HT1080 (cell line): Measurements from ENCODE around the gene SNAP91. TPM values are rescaled to one million over a fixed set of nuclear protein-coding genes. Genes with fewer than 3 reads are reported as not detected.
A peak's percentile ranks its signal among the peaks of the same experiment; 100 is the strongest.
"Not testable (repeated sequence)": the region's sequence is repeated elsewhere in the genome, so short reads cannot be mapped to it uniquely, and the experiment has no call there.

ENCODE experiments used
- DNase-seq: peaks from one replicate; pipeline ENCODE4 v3.0.0-alpha.2; 2015; ENCODE audit warnings: low read depth
- polyA plus RNA-seq, 2 experiments: library from polyadenylated mRNA; depleted of rRNA; stranded (reverse); fragments of >200 nt; gene quantifications; 2 replicates each; pipeline ENCODE4 v1.2.3, GENCODE V29; 2015
- total RNA-seq: library from RNA; depleted of rRNA; stranded (reverse); fragments of >200 nt; shearing (Covaris generic); gene quantifications from 2 replicates; pipeline ENCODE4 v1.2.3, GENCODE V29; 2014; rRNA removed

SNAP91 gene, protein sequence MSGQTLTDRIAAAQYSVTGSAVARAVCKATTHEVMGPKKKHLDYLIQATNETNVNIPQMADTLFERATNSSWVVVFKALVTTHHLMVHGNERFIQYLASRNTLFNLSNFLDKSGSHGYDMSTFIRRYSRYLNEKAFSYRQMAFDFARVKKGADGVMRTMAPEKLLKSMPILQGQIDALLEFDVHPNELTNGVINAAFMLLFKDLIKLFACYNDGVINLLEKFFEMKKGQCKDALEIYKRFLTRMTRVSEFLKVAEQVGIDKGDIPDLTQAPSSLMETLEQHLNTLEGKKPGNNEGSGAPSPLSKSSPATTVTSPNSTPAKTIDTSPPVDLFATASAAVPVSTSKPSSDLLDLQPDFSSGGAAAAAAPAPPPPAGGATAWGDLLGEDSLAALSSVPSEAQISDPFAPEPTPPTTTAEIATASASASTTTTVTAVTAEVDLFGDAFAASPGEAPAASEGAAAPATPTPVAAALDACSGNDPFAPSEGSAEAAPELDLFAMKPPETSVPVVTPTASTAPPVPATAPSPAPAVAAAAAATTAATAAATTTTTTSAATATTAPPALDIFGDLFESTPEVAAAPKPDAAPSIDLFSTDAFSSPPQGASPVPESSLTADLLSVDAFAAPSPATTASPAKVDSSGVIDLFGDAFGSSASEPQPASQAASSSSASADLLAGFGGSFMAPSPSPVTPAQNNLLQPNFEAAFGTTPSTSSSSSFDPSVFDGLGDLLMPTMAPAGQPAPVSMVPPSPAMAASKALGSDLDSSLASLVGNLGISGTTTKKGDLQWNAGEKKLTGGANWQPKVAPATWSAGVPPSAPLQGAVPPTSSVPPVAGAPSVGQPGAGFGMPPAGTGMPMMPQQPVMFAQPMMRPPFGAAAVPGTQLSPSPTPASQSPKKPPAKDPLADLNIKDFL
- total RNA-seq: 0.24 TPM in 1 of 2 replicates, not detected in the other
- polyA plus RNA-seq (2015; cell fraction: cytosol; rRNA removed): 0.86 and 1.7 TPM in 2 replicates
- 3.0 and 4.1 TPM in 2 replicates for polyA plus RNA-seq (2015; cell fraction: nucleus; rRNA removed)

DNA sequence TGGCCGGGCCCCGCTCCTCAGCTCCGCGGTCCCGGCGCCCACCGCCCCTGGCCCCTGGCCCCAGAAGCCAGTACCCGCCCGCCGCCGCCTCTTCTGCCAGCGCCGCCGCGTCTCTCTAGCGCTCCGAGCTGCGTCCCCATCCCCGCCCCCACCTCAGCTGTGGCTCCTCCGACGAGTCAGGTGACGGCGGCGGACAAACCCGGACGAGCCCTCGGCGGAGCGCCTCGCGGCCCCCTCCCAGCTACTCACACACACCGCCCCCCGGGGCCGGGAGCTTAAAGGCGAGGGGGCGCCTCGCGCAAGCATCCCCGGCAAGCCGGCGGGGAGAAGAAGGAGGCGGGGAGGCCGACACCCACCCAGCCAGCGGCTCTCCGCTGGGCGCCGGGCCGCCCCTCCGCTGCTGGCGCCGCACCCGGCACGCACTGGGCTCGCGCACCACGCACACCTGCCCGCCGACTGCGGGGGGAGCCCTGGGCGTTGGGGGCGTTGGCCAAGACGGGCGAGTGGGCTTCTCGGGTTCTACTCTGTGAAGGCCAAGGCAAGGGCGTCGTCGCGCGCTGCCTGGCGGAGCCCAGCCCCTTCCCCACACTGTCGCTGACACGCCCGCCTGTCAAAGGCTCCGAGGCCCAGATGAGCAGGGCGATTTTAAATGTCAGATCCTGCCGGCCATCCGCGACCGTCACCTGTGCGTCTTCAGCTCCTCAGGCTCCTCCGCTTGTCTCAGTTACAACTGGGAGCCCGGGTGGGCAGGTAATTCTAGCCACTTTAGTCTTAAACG, at the start of gene SNAP91:
TSS of gene SNAP91 (minus strand) at position 132 of the 778 bp plus-strand sequence. CDS start 1,174 bp downstream, outside the sequence.
- DNase-seq: no peak

DNA sequence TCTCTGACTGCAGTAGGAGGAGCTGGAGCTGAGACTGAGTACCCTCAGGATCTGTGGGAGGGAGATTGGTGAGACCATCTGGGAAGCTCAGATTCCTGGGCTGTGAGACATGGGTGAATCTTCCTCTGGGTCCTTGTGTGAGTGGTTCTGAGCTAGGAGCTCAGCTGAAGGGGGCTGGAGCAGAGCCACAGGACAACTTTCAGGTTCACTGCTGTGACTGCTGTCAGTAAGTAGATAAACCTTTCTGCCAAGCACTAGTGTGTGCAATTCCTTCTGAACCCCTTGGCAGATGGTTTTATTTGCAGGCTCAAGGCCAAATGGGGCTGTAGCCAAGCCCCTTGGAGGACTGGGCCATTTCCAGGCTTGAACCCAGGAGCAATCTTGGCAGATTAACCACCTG, 49.6 kb upstream of the SNAP91 start:
- peak; percentile 3 for DNase-seq

DNA sequence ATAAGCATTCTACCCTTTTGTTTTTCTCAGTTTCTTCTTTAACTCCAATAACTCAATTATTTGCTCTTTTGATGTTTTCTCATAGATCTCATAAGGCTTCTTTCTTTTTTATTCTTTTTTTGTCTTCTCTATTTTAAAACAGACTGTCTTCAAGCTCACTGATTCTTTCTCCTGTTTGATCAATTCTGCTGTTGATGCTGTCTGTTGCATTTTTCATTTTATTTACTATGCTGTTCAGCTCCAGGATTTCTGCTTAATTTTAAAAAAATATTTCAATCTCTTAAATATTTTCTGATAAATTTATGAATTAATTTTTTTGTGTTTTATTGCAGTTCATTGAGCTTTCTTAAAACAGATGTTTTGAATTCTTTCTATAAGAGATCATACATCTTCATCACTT, 48.1 kb upstream of the SNAP91 start:
- DNase-seq: no peak

DNA sequence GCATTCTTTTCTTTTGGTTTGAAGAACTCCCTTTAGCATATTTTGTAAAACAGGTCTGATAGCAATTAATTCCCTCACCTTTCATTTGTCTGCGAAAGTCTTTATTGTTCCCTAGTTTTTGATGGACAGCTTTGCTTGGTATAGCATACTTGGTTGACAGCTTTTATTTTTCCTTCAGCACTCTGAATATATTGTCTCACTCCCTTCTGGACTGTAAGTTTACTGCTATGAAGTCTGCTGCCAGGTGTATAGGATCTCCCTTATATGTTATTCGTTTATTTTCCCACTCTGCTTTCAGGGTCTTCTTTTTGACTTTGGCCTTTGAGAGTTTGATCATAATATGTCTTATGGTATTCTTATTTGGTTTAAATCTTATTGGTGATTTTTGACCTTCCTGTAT, 47.7 kb upstream of the SNAP91 start:
- DNase-seq: no peak

DNA sequence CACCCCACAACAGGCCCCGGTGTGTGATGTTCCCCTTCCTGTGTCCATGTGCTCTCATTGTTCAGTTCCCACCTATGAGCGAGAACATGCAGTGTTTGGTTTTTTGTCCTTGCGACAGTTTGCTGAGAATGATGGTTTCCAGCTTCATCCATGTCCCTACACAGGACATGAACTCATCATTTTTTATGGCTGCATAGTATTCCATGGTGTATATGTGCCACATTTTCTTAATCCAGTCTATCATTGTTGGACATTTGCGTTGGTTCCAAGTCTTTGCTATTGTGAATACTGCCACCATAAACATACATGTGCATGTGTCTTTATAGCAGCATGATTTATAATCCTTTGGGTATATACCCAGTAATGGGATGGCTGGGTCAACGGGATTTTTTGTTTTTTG, 43.5 kb upstream of the SNAP91 start:
- DNase-seq: not testable (repeated sequence)

DNA sequence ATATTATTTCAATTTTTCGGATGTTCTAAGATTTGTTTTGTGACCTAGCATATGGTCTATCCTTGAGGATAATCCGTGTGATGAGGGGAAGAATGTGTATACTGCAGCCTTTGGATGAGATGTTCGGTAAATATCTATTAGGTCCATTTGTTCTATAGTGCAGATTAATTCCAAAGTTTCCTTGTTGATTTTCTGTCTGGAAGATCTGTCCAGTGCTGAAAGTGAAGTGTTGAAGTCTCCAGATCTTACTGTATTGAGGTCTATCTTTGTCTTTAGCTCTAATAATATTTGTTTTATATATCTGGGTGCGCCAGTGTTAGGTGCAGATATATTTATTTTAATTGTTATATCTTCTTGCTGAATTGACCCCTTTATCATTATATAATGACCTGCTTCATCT, 32.2 kb upstream of the SNAP91 start:
- no peak for DNase-seq

DNA sequence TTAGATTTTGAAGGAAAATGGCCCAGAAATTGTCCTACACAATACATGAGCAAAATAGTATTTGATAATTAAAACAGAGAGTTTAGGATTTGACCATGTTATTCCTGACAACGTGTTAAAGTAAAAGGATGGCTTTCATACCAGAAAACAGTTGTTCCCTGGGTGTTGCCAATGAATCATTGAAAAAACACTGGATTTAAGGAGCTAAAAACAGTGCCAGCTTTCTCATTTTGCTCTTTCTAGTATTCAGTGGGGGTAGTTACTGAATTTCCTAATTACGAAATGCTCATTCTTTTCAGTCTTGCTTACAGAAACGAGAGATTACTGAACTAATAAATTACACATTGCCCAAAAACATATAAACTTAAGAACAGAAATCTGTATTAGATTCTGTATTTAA, 26.6 kb upstream of the SNAP91 start:
- no peak for DNase-seq

DNA sequence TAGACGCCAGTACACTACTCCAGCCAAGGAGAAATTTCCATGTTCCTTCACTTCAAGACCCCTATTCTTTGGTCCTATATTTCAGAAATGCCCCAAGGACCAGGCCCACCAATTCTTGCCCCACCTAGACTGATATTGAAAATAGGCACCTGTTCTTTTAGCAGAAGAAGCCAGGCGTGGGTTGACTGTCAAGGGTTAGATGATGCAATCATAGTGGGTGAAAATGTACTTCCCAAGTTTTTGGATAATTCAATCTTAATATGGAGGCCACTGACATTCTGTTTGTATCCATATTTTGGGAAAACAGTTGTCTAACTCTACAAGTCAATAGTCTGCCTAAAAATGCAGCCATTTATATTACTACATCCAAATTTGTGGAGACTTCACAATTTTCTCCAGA, 21.0 kb upstream of the SNAP91 start:
- no peak for DNase-seq

DNA sequence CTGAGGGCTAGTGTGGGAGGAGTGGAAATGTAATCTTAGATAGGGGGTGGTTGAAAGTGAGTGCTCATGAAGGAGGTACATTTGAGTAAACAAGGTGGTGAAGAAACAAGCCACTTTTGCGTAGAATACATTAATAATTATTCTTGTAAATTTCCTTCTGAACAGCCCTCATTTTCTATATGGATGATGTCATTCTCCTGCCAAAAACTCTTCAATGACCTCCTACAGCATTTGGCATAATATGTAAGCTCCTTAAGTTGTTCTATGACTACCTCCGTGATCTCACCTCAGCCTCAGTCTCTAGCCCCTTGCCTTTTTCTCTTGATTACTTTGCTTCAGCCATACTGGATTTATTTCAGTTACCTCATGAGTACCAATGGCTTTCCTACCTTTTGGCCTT, 14.0 kb upstream of the SNAP91 start:
- DNase-seq: no peak

DNA sequence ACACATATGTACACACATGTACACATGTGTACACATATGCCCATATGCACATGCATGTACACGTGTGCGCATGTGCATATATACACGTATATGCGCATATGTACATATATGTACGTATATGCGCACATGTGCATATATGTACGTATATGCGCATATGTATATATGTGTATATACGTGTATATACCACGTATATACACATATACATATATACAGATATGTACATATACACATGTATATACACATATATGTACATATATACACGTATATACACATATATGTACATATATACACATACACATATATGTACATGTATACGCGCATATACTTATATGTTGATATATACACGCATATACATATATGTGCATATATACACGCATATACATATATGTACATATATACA, 8.9 kb upstream of the SNAP91 start:
- DNase-seq: no peak

DNA sequence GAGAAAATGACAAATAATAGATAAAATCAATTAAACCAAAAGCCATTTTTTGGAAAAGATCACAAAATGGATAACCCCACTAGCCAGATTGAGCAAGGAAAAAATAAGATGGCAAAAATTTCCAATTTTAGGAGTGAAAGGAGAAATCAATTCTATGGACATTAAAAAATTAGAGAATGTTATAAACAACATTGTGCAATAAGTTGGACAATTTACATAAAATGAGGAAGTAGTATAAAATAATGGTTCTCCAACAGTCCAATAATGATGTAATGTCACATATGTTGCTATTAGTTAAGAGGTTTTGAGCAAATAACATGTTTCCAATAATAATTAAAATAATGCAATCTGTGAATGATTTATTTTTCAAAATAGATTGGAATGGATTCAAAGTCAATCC, 3.1 kb upstream of the SNAP91 start:
- no peak for DNase-seq

DNA sequence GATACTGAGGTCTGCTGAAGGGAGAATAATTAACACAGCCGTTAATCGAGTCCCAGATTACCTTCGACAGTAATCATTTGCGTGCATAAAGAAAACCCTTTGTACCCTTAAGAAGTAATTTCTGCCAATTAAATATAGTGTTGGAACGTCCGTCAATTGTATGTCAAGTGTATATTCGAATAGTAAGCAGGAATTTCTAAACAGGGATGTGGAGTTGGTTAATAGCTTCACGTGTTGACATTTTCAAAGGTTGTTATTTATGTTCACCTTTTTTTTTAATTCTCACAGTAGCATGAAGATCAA, 798 bp upstream of the SNAP91 start:
- no peak for DNase-seq

DNA sequence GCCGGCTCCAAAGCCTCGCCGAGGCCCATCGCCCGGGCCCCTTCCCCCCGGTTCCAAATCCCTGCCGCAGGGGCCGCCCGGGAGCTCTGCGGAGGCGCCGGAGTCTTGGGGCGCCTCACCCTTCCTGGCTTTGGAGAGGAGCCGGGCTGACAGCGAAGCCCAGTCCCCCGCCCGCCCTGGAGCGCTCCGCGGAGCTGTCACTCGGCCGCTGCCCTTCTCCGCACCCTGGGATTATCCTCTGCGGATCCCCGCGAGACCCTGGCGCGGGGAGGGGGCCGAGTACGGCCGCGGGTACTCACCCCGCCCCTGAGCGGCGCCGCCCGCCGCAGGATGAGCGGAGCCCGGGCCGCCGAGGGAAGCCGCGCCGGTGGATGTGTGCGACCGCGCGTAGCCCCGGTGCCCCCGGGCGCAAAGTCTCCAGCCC, 343 bp downstream of the SNAP91 start:
- DNase-seq: no peak

DNA sequence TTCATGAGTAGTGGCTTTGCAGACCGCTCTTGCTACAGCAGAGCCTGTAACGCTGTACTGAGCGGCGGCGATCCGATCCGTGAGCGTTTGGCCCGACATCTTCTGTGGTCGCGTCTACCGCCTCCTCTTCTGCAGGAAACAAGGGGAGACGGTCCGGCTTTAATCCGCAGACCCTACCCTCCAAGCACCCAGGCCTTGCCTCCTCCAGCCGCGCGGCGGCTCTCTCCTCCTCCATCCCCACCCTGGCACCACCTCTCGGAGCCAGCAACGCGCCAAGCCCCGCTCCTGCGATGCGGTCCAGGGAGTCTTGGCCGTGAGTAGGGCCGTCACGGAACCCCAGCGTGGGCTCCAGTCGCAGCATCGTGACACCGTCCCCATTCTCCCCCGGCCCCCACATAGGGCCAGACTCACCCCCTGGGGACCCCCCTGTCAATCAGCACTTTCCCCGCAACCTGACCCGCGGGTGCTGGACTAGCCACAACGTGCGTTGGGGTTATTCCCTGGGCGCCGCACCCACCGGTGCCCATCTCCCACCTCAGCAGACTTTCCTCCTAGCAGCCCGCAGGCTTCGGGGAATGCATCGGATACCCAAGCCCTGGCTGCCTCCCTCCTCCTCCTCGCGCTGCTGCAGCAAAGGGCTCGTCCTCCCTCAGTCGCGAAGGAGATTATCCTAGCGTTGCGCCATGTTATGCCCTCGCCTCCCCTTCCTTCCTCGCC, 914 bp downstream of the SNAP91 start:
- DNase-seq: no peak

DNA sequence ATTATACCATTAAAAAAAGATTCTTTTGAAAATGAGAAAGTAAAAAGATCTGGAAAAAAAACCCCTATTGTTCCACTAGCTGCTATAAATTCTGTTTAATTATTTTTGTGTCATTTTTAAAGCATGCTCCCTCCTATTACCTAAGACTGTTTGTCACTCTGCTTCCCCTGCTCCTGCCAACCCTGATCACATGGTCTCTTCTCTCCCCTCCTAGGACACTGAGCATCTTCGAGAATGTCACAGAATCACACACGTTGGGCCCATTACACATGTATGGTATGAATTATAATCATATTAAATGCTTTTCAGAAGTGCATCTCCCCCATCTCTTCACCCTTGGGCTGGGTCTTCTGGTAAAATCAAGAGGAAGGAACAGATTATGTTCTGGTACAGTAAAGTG, 6.2 kb downstream of the SNAP91 start:
- no peak for DNase-seq

DNA sequence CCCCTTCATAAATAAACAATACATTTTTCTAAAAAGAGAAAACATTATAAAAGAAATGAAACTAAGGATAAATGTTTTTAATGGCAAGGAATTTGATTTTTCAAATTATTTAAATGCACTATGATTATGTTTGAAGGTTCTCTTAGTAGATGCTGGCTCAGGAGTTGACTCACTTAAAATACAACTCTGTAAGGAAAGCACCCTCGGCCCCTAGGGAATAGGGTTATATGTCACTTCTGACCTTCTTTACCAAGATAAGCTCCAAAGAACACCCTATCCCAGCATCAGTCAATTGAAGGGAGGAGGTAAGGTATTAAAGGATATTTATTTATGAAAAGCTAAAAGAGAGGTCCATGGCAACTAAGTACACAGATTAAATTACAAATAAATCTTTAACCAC, 6.8 kb downstream of the SNAP91 start:
- no peak for DNase-seq

DNA sequence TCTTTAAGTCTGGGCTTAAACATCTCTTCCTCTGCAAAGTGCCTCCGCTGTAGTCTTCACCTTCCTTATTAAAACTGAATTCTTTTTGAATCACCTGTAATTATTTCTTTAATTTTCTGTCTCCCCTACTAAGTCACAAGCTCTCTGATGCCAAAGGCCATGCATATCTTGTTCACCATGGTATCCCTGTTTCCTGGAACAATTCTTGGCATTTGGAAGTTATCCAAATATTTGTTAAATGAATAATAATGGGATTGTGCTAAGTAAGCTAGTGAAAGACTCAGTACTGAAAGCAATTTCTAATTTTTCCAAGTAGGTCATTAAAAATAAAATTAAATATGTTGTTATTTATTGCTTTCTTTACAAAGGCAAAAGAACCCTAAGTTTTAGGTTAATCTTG, 12.2 kb downstream of the SNAP91 start:
- DNase-seq: peak; percentile 1

DNA sequence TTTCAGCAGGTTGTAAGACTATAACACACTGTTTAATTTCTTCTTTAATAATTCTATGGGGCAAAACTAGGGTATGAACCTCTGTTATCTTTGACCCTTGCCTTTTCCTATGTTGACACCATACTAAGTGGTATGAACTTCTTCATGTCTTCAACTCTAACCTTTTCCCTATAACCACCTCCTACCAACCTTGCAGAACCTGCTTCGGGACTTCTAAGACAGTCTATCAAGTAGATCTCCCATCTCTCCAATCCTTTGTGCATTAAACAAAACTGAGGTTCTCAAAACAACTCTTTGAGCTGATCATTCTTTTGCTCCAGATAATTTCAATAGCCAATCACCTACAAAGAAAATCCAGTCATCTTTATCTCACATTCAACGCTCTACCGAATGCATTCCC, 23.4 kb downstream of the SNAP91 start:
- DNase-seq: no peak

DNA sequence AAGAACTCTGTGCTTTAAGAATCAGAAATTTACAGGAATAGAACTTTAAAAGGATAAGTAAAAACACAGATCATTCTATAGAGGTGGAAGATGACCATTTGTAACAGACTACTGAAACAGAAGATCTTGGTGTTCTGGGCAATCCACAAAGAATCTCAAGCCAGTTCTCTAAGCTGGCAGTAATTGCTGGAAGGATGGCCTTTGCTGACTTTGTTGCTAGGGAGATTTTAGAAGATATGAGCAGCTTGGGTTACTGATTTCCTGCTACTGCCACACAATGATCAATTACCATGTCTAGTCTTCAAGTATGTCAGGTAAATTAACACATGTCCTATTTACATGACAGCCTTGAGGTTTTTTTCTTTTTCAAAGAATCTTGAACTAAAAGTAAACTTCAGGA, 31.1 kb downstream of the SNAP91 start:
- no peak for DNase-seq

DNA sequence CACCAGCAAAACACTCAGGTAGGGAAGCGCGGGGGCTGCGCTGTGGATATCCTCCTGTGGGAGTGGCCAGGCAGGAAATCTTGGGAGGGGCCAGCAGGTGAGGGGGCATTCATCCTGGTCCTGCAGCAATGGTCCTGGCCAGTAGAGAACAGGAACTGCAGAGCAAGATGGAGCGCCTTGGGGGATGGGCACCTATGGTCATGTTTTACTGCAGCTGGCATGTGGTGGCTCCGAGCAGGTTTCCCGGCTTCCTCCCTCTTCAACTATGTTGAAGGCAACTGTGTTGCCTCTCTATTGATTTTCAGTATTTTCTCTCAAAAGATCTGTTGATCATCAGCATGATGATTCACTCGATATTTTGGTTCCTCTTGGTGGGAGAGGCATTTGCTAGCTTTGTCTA, 70.9 kb downstream of the SNAP91 start:
- no peak for DNase-seq

DNA sequence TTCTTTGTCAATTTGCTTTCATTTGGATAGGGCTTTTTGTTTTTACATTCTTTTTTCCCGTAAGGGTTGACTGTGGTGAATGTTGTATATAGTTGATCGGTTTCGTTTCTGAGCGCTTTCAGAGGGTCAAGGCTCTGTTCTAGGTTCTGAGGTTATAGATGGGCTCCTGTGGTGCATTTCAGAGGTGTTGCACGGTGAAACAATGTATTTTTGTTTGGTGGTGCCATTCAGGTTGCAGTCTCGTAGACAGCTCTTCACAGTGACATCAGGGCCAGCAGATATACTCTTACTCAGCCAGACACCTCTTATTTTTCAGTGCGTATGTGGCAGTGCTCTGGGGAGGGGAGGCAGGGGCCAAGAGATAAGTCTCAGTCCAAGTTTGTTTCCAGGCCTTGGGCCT, 72.1 kb downstream of the SNAP91 start:
- DNase-seq: no peak
